ENCODE data around the gene AMIGO2. TPM values are rescaled to one million over a fixed set of nuclear protein-coding genes. Genes with fewer than 3 reads are reported as not detected.
A peak's percentile ranks its signal among the peaks of the same experiment; 100 is the strongest.

AMIGO2 gene
- total and polyA plus RNA-seq, 2 donors (not counting 1 experiment from before 2014, with no cell fraction given), result 6.9 to 12.4 TPM

DNA sequence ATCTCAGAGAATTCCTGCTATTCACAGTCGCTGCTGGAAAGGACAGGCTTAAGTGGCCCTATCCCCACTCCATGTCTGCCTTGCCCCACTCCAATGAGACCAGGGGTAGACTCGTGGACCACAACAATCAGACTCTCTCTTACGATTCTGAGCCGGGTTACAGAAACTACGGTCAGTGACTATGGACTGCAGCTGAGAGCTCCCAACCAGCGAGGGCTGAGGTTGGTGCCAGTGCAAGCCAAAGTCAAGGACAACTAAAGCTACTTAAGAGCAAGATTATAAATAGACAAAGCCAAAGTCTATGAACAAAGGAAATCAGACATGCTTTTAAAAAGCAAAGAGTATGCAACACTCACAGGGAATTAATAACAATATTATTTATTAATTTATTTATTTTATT, 18.3 kb upstream of the AMIGO2 start:
- DNase-seq (ENCODE audit: low read depth in 2 of 2), result no peak
- Histone ChIP-seq H4K20me1 (ENCODE audit: control insufficient read depth, extremely low read depth, insufficient read depth, low read length) (no peaks in the 10 kb centered on the region), H3K27me3 (ENCODE audit: control insufficient read depth, insufficient read depth, low read length) (no peaks in the 10 kb centered on the region), H3K27ac (ENCODE audit: insufficient read depth, low read length) (no peak overlapping the region), H3K79me2 (ENCODE audit: control insufficient read depth, insufficient read depth, low read length) (no peaks in the 10 kb centered on the region), H2AFZ (ENCODE audit: low read length) (no peak overlapping the region), H3K4me2 (ENCODE audit: extremely low read depth, insufficient read depth, low read length) (no peak overlapping the region), H3K9me3 (ENCODE audit: control insufficient read depth, insufficient read depth, low read depth, low read length) (no peaks in the 10 kb centered on the region), H3K4me1 (ENCODE audit: control insufficient read depth, extremely low read depth, insufficient read depth, low read length) (peaks cover 13% of the 10 kb centered on the region), H3K36me3 (ENCODE audit: control insufficient read depth, insufficient read depth, low read length) (no peaks in the 10 kb centered on the region), H3K4me3 (replicated peaks in 1 of 4; ENCODE audit: control extremely low read depth in 1 of 4, insufficient read depth in 1 of 4, low read depth in 3 of 4, low read length in 4 of 4) (no peak overlapping the region), H3K9ac (ENCODE audit: insufficient read depth, low read length) (no peak overlapping the region)
- no peak for TF ChIP-seq CTCF (conservative IDR thresholded peaks at IDR 0.05 in 1 of 2, IDR thresholded peaks at IDR 0.05 in 1 of 2; ENCODE audit: low read depth in 1 of 2, low read length in 2 of 2)
- no peak for TF ChIP-seq EZH2 (IDR thresholded peaks at IDR 0.05; ENCODE audit: low read length, missing control alignments)

DNA sequence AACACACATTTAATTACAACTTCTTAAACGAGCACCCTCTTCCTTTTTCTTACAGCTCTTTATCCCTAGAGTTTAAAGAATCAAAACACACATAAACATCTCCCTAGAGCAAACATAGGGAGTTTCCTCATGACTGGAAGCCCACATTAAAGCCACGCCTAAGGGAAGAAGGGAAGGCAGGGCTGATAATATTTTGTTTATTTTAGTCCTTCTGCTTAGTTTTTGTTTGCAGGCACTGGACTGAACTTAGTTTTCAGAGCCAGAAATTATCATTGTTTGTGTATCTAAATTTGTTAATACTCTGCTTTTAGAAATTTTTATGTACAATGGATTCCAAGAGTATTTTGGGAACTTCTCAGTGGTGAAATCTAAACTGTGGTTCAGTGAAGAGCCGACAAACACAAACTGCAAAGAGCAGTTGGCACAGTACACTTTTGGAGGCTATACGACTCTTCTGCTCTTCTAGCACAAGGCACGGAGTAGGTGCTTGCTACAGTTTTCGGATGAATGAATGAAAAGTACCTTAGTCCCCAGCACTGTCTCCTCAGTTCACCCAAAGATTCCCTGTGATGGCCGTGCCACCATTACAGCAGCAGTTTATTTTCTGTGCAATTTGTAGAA, 17.6 kb upstream of the AMIGO2 start:
- DNase-seq (ENCODE audit: low read depth in 2 of 2), result peak; percentile 38 to 54
- no peaks in the 10 kb centered on the region for H3K36me3 ChIP-seq (ENCODE audit: control insufficient read depth, insufficient read depth, low read length)
- H3K9me3 ChIP-seq (ENCODE audit: control insufficient read depth, insufficient read depth, low read depth, low read length), result no peaks in the 10 kb centered on the region
- peaks cover 9% of the 10 kb centered on the region for H3K4me1 ChIP-seq (ENCODE audit: control insufficient read depth, extremely low read depth, insufficient read depth, low read length)
- no peak overlapping the region for H2AFZ ChIP-seq (ENCODE audit: low read length)
- peak overlapping the region; percentile 25 for H3K4me2 ChIP-seq (ENCODE audit: extremely low read depth, insufficient read depth, low read length)
- H3K27me3 ChIP-seq (ENCODE audit: control insufficient read depth, insufficient read depth, low read length), result no peaks in the 10 kb centered on the region
- no peak overlapping the region for H3K27ac ChIP-seq (ENCODE audit: insufficient read depth, low read length)
- no peak overlapping the region for H3K9ac ChIP-seq (ENCODE audit: insufficient read depth, low read length)
- no peak overlapping the region for H3K4me3 ChIP-seq (replicated peaks in 1 of 4; ENCODE audit: control extremely low read depth in 1 of 4, insufficient read depth in 1 of 4, low read depth in 3 of 4, low read length in 4 of 4)
- no peaks in the 10 kb centered on the region for H4K20me1 ChIP-seq (ENCODE audit: control insufficient read depth, extremely low read depth, insufficient read depth, low read length)
- no peaks in the 10 kb centered on the region for H3K79me2 ChIP-seq (ENCODE audit: control insufficient read depth, insufficient read depth, low read length)
- TF ChIP-seq CTCF (conservative IDR thresholded peaks at IDR 0.05 in 1 of 2, IDR thresholded peaks at IDR 0.05 in 1 of 2; ENCODE audit: low read depth in 1 of 2, low read length in 2 of 2) (no peak), EZH2 (IDR thresholded peaks at IDR 0.05; ENCODE audit: low read length, missing control alignments) (no peak)

DNA sequence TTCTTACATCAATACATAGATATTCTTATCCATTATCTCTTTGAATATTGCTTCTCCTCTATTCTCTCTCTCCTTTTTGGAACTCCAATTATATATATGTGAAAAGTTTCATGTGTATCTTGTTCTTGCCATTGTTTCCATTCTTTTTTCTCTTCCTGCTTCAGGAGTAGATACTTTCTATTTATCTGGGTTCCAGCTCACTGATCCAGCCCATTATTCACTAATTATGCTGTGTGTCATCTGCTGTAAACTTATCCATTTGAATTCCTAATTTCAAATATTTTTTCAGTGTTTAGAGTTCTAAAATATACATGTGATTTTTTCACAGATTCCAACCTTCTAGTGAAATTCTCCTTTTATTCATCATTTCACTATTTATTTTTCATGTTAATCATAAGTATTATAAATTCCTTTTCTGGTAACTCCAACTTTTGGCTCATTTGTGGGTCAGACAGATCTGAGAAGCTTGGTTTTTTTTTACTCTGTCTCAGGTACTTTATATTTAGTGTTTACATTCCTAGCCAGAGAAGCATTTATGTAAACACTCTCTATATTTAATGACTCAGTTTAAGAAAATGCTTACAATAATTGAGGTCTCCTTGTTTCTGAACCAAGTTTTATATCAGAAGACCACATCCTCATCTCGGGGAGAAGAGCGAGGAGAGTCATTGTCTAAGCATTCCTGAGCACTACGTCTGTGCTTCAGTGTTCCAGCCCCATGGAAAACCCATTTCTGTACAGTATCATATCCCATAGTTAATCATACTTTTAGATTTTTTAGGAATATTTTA, 15.9 kb upstream of the AMIGO2 start:
- no peak for TF ChIP-seq EZH2 (IDR thresholded peaks at IDR 0.05; ENCODE audit: low read length, missing control alignments)
- TF ChIP-seq CTCF (conservative IDR thresholded peaks at IDR 0.05 in 1 of 2, IDR thresholded peaks at IDR 0.05 in 1 of 2; ENCODE audit: low read depth in 1 of 2, low read length in 2 of 2), result no peak
- Histone ChIP-seq H2AFZ (ENCODE audit: low read length) (no peak overlapping the region), H3K4me1 (ENCODE audit: control insufficient read depth, extremely low read depth, insufficient read depth, low read length) (peaks cover 8% of the 10 kb centered on the region), H3K4me3 (replicated peaks in 1 of 4; ENCODE audit: control extremely low read depth in 1 of 4, insufficient read depth in 1 of 4, low read depth in 3 of 4, low read length in 4 of 4) (no peak overlapping the region), H3K9ac (ENCODE audit: insufficient read depth, low read length) (no peak overlapping the region), H4K20me1 (ENCODE audit: control insufficient read depth, extremely low read depth, insufficient read depth, low read length) (no peaks in the 10 kb centered on the region), H3K36me3 (ENCODE audit: control insufficient read depth, insufficient read depth, low read length) (no peaks in the 10 kb centered on the region), H3K27me3 (ENCODE audit: control insufficient read depth, insufficient read depth, low read length) (no peaks in the 10 kb centered on the region), H3K9me3 (ENCODE audit: control insufficient read depth, insufficient read depth, low read depth, low read length) (no peaks in the 10 kb centered on the region), H3K79me2 (ENCODE audit: control insufficient read depth, insufficient read depth, low read length) (no peaks in the 10 kb centered on the region), H3K27ac (ENCODE audit: insufficient read depth, low read length) (peak overlapping the region; percentile 21), H3K4me2 (ENCODE audit: extremely low read depth, insufficient read depth, low read length) (peak overlapping the region; percentile 58)
- peak; percentile 39 to 99 for DNase-seq (ENCODE audit: low read depth in 2 of 2)

Data from fibroblast of lung (primary cell).